ENCODE data around the gene ZNF641.

ZNF641 gene

DNA sequence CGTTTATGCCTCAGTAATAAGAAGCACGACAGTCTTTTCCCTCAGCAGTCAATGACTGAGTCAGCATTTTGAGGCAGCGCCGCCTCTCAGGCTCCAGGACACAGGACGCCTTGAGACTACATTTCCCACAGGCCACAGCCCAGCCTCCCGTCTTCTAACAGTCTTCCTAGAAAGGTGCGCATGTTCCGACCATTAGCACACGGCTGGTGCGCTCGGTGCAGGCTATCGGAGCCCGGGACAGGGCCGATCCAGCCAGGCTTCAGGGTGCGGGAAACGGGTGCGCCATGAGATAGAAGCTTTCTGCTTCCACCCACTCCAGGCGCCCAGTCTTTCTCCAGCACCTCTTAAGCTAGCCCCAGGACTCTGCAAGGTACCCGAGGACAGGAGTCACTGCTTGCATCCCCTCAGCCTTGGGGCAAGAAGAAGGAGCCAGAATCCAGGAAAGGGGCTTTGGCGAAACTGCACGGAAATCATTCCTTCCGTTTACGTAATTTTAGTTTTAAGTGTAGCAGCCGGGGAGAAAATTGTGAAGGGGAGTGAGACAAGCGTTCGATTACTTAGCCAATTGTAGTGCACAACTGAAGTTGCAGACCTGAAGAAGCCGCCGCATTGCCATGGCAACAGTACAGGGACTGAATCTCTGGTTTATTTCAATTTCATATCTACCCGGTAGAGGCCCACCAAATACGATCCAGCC lies 54.0 kb downstream of the ZNF641 start:
- no peaks in the 10 kb centered on the region for H3K27me3 ChIP-seq (ENCODE audit: control insufficient read depth in 1 of 2, insufficient read depth in 2 of 2, low read length in 2 of 2)
- no peaks in the 10 kb centered on the region for H3K9me3 ChIP-seq (ENCODE audit: control insufficient read depth in 2 of 2, low read length in 2 of 2)
- peak overlapping the region; percentile 68 for H3K9ac ChIP-seq (ENCODE audit: low read length in 2 of 2)
- H3K27ac ChIP-seq (ENCODE audit: low read length): no peak overlapping the region
- no peaks in the 10 kb centered on the region for H3K4me1 ChIP-seq (ENCODE audit: control insufficient read depth, insufficient read depth, low read length)
- H3K36me3 ChIP-seq (ENCODE audit: control insufficient read depth in 2 of 2, insufficient read depth in 2 of 2, low read length in 2 of 2): no peaks in the 10 kb centered on the region
- peak overlapping the region; percentile 85 to 86 for H3K4me3 ChIP-seq (ENCODE audit: low read length in 2 of 2)

DNA sequence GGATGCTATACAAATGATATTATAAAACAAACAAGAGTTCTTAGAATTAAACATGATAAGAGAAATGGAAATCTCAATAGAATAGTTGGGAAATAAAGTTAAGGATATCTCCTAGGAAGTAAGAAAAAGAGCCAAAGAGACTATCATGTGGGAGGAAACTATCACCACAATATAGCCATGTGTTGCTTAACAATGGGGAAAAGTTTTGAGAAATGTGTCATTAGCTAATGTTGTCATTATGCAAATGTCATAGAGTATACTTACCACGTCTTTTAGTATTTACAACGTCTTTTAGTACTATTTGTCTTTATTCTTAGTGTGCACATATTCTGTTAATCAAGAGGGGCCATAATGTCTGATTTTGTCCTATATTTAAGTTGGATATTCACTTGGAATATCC lies 58.7 kb downstream of the ZNF641 start:
- Histone ChIP-seq H3K4me3 (ENCODE audit: low read length in 2 of 2) (no peak overlapping the region), H3K27ac (ENCODE audit: low read length) (no peak overlapping the region), H3K4me1 (ENCODE audit: control insufficient read depth, insufficient read depth, low read length) (no peaks in the 10 kb centered on the region), H3K27me3 (ENCODE audit: control insufficient read depth in 1 of 2, insufficient read depth in 2 of 2, low read length in 2 of 2) (no peaks in the 10 kb centered on the region), H3K9me3 (ENCODE audit: control insufficient read depth in 2 of 2, low read length in 2 of 2) (no peaks in the 10 kb centered on the region), H3K9ac (ENCODE audit: low read length in 2 of 2) (no peak overlapping the region), H3K36me3 (ENCODE audit: control insufficient read depth in 2 of 2, insufficient read depth in 2 of 2, low read length in 2 of 2) (no peaks in the 10 kb centered on the region)

DNA sequence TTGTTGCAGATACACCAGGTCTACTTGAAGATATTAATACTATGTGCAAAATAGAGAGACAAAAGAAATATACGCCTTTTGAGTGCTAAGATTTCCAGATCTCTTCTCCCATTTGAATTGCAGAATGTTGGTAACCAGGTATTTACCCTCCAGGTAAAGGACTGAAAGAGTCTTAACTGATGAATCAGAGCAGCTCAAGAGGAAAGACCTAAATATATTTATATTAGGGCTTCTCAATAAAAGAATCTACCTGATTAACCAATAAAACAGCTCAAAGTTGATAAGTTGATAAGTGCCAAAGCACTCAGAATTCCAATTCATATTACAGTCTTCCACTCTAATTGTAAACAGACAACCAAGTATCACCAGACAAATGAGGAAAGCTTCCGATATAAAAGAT lies 59.2 kb downstream of the ZNF641 start:
- Histone ChIP-seq H3K4me1 (ENCODE audit: control insufficient read depth, insufficient read depth, low read length) (no peaks in the 10 kb centered on the region), H3K9ac (ENCODE audit: low read length in 2 of 2) (no peak overlapping the region), H3K27me3 (ENCODE audit: control insufficient read depth in 1 of 2, insufficient read depth in 2 of 2, low read length in 2 of 2) (no peaks in the 10 kb centered on the region)

DNA sequence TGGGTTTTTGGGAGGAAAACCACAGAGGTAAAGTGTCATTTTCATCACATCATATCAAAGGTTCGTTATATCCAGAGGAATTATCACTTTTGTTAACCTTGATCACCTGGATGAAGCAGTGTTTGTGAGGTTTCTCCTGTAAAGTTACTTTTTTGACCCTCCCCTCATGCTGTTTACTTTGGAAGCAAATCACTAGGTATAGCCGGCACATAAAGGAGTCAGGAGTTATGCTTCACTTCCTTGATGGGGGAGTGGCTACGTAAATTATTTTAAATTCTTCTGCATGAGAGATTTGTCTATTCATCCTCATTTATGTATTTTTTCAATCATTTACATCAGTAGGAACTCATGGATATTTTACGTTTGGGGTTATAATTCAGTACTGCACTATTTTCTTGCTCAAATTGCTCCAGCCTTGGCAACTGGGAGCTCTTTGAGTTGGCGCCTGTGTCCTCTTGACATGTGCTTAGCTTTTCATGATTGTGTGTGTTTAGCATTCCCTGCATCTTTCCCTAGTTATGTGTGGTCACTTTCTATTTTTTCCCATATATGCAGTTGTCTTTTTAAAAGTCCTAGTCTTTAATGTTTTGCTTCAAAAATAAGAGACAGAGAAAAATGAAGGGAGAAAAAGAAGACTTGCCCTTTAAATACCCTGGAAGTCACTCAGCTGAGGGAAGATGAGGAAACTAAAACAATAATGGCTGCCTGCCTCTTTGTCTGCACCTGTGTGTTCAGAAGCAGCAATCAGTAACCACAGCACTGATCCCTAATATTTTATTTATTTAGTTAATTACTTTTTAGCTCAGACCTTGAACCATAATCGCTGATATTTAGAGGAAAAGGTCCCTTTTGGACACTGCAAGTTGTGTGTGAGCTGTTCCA lies 62.1 kb downstream of the ZNF641 start:
- no peak overlapping the region for H3K4me3 ChIP-seq (ENCODE audit: low read length in 2 of 2)

More for the DNA sequence above, 59.2 kb downstream of the ZNF641 start:
- Histone ChIP-seq H3K9me3 (ENCODE audit: control insufficient read depth in 2 of 2, low read length in 2 of 2) (no peaks in the 10 kb centered on the region), H3K36me3 (ENCODE audit: control insufficient read depth in 2 of 2, insufficient read depth in 2 of 2, low read length in 2 of 2) (no peaks in the 10 kb centered on the region), H3K27ac (ENCODE audit: low read length) (no peak overlapping the region), H3K4me3 (ENCODE audit: low read length in 2 of 2) (no peak overlapping the region)

More for the DNA sequence above, 62.1 kb downstream of the ZNF641 start:
- Histone ChIP-seq H3K4me1 (ENCODE audit: control insufficient read depth, insufficient read depth, low read length) (no peaks in the 10 kb centered on the region), H3K27ac (ENCODE audit: low read length) (no peak overlapping the region), H3K9ac (ENCODE audit: low read length in 2 of 2) (no peak overlapping the region), H3K36me3 (ENCODE audit: control insufficient read depth in 2 of 2, insufficient read depth in 2 of 2, low read length in 2 of 2) (no peaks in the 10 kb centered on the region), H3K9me3 (ENCODE audit: control insufficient read depth in 2 of 2, low read length in 2 of 2) (no peaks in the 10 kb centered on the region), H3K27me3 (ENCODE audit: control insufficient read depth in 1 of 2, insufficient read depth in 2 of 2, low read length in 2 of 2) (no peaks in the 10 kb centered on the region)

All from stomach smooth muscle (tissue), 2 donors.